GM10248 (cell line): ENCODE results near the gene CHRD.

Experiments used
- CTCF ChIA-PET: fragments of 300-600 bp; sonication (Branson Sonifier 250); formaldehyde crosslinking; extraction: SDS; loops from one replicate; lab custom pipeline; 2021; ENCODE audit warnings: antibody characterized with exemption; lab: Yijun Ruan, JAX
- POLR2A ChIA-PET: fragments of 350-650 bp; sonication (Branson Sonifier 250); formaldehyde crosslinking; extraction: SDS; loops from one replicate; lab custom pipeline; 2020; ENCODE audit warnings: antibody characterized with exemption; lab: Yijun Ruan, JAX
- DNase-seq: peaks from one replicate; pipeline ENCODE4 v3.0.0; 2012; ENCODE audit errors: extremely low spot score
- TF ChIP-seq, protein P1 (sequence below): IDR thresholded peaks from 2 replicates; pipeline ENCODE4 v1.5.1; 2012; ENCODE audit warnings: mild to moderate bottlenecking, low read depth; ENCODE audit errors: extremely low read depth, missing control alignments, control extremely low read depth

Gene CHRD

DNA sequence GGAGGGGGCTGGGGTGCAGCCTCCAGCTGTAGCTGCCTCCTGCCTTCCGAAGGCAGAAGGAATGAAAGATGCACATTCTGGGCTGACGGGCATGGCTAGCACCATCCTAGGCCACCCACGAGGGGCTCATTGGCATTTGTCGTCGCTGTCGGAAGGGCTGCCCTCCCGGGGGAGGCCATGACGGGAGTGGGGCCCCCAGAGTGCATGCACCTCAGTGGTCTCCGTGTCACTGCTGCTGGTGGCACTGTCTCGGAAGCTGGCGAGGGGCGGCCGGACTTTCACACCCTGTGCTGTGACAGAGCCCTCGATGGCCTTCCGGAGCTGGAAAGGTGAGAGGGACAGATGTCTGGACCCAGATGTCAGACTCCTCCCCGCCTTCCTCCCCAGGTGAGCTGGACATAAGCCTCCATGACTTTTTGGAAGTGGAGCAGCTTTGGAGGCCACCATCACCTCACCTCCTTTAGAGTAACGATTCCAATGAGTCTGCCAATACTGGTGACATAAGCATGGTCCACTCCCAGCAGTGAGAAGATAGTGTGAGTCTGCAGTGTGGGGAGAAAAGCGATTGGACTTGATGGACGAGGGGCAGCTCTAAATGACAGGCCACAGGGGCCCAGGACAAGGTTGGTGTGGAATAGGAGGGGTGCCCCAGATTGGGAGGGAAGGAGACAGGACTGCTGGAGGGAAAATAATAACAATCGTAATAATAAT lies 33.2 kb upstream of the CHRD start:
- ChIA-PET POLR2A (no interaction called here), CTCF (interaction anchor here (1.2 kb wide), 1 partner anchor 25 kb away, joined by 3 read pairs; no protein-coding TSS in a partner anchor)
- TF ChIP-seq, protein P1, sequence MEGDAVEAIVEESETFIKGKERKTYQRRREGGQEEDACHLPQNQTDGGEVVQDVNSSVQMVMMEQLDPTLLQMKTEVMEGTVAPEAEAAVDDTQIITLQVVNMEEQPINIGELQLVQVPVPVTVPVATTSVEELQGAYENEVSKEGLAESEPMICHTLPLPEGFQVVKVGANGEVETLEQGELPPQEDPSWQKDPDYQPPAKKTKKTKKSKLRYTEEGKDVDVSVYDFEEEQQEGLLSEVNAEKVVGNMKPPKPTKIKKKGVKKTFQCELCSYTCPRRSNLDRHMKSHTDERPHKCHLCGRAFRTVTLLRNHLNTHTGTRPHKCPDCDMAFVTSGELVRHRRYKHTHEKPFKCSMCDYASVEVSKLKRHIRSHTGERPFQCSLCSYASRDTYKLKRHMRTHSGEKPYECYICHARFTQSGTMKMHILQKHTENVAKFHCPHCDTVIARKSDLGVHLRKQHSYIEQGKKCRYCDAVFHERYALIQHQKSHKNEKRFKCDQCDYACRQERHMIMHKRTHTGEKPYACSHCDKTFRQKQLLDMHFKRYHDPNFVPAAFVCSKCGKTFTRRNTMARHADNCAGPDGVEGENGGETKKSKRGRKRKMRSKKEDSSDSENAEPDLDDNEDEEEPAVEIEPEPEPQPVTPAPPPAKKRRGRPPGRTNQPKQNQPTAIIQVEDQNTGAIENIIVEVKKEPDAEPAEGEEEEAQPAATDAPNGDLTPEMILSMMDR: no peak
- no peak for DNase-seq

DNA sequence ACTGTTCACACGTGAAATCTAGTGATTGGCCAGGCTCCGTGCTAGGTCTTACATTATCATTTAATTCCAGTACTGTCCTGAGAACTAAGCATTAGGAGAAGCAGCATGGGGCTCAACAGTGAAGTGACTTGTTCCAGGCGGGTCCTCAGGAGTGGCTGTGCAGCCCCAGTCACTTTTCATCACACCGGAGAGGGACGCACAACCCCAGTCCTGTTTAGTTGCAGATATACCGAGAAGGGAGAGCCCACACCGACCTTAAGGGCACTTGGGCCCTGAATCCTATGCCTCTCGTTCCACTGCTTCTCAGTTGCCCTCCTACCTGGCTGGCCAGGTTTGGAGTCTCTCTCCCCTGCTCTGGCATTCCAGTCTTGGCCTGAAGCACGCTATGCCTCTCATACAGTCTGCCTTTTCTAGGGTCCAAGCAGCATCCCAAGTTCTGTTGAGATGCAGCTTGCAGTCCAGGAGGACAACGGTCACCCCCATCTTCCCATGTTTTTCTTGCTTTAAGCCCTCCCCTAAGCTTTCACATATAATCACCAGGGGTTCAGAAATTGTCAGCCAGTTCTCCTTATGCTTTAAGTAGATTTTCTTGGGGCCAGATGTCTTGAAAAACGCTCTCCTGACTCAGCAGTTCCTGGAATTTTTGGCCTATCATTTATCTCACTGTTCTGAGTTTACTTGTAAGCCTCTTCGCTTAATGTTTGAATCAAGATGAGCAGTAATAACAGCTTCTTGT lies 32.4 kb upstream of the CHRD start:
- TF ChIP-seq, protein P1: no peak
- POLR2A ChIA-PET: interaction anchor here (0.6 kb wide), 1 partner anchor 182 kb away, joined by 5 read pairs; no protein-coding TSS in a partner anchor
- CTCF ChIA-PET: interaction anchor here (1.2 kb wide), 2 partner anchors 15 to 24 kb away, joined by 3 read pairs; no protein-coding TSS in a partner anchor
- DNase-seq: no peak

- POLR2A ChIA-PET: interaction anchor here (0.6 kb wide), 1 partner anchor 182 kb away, joined by 5 read pairs; no protein-coding TSS in a partner anchor
- no peak for DNase-seq
- CTCF ChIA-PET: interaction anchor here (1.2 kb wide), 1 partner anchor 14 kb away, joined by 3 read pairs; no protein-coding TSS in a partner anchor
Measured at GRCh38 chr3:184348057-184348382, 31.8 kb upstream of the CHRD start.

DNA sequence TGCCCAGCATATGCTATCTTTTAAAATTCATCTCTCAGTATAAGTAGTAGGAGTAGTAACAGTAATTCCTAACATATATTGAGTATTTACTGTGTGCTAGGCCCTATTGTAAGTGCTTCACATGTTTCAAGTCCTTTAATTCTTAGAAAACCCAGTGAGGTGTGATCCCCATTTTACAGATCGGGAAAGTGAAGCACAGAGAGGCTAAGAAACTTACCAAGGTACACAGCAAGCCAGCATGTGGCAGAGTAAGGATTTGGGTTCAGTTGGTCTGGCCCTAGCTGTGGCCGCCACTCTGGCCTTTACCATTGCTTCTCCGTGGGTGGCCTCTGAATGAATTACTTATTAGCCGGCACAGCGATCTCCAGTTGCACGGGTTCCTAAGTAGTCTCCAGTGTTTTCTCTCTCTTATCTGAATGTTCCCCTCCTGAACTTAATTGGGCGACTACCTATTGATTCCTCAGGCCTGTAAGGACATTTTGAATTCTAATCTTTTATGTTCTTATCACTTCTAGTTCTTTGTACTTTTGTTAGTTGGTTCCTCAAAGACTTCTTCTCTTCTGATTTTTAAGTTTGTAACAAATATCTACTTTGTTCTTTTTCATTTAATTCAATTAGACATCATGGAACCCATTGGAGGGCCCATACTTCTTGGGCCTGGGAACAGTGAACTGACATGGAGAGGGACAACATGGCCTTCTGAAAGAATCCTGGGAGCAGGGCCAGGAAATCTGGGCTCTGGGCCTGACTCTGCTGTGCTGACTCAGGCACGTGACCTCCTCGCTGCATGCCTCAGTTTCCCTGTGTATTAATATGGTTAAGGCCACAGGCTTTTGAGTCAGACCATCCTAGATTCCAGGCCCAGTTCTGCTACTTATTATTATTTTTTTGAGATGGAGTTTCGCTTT lies 30.0 kb upstream of the CHRD start:
- ChIA-PET CTCF (interaction anchor here (1.5 kb wide), 1 partner anchor 22 kb away, joined by 4 read pairs; no protein-coding TSS in a partner anchor), POLR2A (interaction anchor here (1.5 kb wide), 1 partner anchor 11 kb away, joined by 4 read pairs; no protein-coding TSS in a partner anchor)
- TF ChIP-seq, protein P1: no peak
- no peak for DNase-seq

More at GRCh38 chr3:184348057-184348382, 31.8 kb upstream of the CHRD start:
- TF ChIP-seq, protein P1: no peak

GRCh38 chr3:184350618-184351017 lies 29.2 kb upstream of the CHRD start:
- TF ChIP-seq, protein P1: no peak
- ChIA-PET CTCF (interaction anchor here (1.1 to 1.5 kb wide), 3 partner anchors 21 to 211 kb away, joined by 3 to 4 read pairs (median 4); partner anchors contain the start of gene EPHB3), POLR2A (interaction anchor here (1.5 kb wide), 1 partner anchor 12 kb away, joined by 4 read pairs; no protein-coding TSS in a partner anchor)
- no peak for DNase-seq
